ENCODE measurements around the gene RILP.
A peak's percentile ranks its signal among the peaks of the same experiment; 100 is the strongest.

RILP gene

DNA sequence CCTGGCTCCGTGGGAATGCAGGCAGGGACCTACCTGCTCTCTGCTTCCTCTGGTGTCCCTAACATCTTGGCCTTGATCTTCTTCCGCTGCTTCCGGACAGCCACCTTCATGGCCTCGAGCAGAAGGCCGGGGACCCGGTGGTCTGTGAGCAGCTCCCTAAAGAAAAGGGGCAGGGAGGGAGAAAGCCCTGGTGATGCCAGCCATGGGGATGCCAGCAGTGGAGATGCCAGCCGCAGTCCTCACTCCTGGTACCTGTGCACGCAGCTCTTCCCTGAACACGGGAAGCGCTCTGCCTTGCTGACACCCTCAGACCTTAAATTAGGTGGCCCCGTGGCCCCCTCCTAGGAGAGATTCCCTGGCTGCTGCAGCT is 1.9 kb downstream of the RILP start:
- DNase-seq: no peak

DNA sequence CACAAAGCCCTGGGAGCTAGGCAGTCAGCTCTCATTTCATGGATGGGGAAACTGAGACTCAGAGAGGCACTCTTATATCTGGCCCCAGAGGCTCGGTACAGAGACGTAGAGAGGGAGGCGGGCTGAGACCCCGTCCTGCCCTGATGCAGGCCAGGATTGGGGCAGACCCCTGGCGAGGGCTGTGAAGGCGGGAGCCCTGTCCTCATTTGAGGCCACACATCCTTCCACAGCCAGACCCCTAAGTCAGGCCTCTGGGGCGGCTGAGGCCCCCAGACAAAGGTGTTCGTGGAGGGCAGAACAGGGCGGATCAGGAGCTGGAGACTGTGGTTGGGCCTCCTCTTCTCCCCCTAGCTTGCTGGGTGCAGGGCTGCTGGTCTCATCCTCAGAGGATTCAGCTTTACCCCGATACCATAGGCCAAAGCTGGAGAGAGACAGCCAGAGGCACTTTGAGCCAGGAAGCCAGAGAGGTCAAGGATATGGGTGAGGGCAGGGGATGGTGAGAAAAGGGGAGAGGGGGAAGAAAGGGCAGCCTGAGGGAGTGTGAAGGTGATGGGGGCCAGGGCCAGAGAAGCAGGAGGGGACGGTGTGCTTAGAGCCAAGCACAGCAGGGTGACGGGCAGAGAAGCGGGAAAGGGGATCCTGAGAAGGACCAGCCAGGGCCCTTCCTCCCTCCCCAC is 3.3 kb downstream of the RILP start:
- no peak for DNase-seq

GRCh38 chr17:1645207-1646171 is 4.2 kb downstream of the RILP start, which contains the start of gene SCARF1:
TSS of gene SCARF1 (minus strand) at chr17:1645732. CDS start at chr17:1645697, 35 bp downstream.
- DNase-seq: no peak

- DNase-seq: peak; percentile 32 to 57
Observed at GRCh38 chr17:1644493-1645206, 5.0 kb downstream of the RILP start.

- no peak for DNase-seq
Observed at GRCh38 chr17:1643999-1644492, 5.6 kb downstream of the RILP start.

DNA sequence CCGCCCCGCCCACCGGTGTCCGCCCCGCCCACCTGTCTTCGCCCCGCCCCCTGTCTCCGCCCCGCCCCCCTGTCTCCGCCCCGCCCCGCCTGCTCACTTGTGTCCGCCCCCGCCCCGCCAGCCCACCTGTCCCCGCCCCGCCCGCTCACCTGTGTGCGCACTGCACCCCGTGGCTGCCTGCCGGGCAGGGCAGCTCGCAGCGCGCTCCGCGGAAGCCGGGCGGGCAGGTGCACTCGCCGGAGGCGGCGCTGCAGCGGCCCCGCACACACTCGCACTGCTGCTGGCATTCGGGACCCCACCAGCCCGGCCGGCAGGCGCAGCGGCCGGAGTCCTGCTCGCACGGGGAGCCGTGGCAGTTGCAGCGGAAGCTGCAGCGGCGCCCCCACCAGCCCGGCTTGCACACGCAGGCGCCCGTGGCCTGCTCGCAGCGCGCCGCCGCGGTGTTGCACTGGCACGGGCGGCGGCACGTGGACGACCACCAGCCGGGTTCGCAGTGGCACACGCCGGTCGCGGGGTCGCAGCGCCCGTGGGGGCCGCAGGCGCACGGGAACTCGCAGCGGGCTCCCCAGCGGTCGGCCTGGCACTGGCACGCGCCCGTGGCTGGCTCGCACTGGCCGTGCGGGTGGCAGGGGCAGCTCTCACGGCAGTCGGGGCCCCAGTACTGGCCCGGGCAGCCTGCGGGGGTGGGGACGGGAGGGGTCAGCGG is 6.2 kb downstream of the RILP start:
- no peak for DNase-seq

- DNase-seq: no peak
Observed at GRCh38 chr17:1641065-1641403, 8.6 kb downstream of the RILP start.

DNA sequence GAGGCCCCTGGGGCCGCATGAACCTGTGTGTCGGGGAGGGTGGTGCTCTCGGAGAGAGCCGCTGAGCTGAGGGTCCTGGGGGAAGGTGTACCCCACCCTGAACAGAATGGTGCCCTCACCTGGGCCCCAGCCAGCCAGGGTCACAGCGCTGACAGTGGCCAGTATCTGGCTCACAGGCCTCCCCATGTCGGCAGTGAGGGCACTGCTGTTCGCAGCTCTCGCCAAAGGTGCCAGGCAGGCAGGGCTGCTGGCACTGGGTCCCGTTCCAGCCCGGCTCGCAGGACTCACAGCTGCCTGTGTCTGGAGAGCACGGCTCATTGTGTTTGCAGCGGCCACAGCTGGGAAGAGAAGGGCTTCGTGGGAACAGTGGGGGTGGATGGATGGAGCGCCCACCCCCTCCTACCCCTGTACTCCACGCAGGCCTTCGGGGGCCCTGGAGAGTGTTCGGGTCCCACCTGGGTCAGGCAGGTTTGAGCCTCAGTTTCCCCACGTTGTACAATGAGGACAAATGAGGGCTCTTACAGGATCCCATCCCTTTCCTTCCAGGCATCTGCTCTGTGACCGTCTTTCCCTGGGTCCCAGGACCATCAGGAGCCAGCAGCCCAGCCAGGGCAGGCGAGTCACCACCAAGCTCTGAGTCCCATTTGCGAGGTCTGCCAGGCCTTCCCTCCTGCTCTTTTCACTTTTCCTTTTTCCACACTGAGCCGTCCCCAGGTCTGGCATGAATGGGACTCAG is 9.2 kb downstream of the RILP start:
- DNase-seq: no peak

DNA sequence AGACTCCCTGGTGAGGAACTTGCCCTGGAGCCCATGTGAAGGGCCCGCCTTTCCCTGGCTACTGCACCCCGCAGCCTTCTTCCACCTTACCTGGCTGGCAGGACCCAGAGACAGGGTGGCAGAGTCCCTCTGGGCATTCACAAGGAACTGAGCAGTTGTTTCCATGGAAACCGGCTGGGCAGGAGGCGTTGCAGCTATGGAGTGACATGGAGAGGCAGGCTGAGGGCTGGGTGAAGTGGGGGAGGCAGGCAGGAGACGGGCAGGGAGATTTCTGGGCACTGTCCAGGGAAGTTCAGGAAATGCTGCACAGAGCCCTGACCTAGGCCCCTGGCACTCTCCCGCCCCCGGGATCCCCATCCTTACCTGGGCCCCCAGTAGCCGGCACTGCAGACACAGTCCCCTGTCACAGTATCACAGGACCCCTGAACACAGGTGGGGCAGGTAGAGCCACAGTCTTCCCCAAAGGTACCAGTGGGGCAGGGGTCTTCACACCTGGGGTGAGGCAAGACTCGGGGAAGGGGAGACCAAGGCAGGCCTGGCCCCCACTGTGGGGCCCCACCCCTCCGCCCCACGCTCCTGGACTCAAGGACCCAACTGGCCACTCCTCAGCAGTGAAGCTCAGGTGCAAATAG is 10.0 kb downstream of the RILP start:
- DNase-seq: no peak

GRCh38 chr17:1638624-1639300 is 10.9 kb downstream of the RILP start:
- DNase-seq: no peak

DNA sequence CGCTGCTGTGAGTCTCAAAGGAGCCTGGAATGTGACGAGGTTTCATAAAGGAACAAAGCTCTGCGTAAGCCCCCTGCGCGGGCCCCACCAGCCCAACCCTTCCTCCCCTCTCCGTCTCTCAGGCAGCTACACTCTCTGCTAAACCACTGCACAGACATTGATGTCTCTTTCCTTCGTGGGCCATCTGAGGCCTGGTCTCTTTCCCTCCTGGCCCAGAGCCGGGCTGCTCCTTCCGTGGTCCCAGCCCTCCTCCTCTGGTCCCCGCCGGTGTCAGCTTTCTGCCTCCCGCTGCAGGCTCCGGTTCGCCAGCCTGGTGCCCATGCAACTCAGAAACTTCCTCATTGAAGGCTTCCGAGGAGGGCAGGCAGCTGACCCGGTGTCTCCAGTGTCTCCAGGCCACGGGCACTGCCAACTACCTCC is 11.5 kb downstream of the RILP start:
- DNase-seq: no peak

GRCh38 chr17:1636732-1637285 is 12.9 kb downstream of the RILP start:
- no peak for DNase-seq

DNA sequence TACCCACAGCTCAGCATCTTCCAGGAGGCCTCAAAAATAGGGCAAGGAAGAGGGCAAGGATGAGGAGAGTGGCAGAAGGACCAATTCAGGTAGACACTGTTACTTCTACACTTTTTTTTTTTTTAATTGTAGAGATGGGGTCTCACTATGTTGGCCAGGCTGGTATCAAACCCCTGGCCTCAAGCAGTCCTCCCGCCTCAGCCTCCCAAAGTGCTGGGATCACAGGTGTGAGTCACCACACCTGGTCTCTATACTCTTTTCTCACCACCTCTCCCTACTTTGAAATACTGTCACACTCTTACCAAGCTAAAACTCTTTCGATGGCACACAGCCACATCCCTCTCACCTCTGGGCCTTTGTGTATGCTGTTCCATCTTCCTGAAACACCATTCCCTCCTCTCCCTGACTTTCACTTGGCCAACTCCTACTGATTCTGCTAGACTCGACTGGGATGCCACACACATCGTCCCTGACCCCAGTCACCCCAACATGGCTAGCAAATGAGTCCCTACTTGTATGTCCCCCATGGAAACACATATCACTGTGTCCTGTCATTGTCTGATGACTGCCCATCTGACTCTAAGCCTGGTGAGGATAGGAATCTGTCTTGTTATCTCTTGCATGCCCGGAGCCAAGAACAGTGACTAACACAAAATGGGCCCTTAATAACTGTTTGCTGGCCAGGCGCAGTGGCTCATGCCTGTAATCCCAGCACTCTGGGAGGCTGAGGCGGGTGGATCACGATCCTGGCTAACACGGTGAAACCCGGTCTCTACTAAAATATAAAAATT is 13.8 kb downstream of the RILP start:
- no peak for DNase-seq

DNA sequence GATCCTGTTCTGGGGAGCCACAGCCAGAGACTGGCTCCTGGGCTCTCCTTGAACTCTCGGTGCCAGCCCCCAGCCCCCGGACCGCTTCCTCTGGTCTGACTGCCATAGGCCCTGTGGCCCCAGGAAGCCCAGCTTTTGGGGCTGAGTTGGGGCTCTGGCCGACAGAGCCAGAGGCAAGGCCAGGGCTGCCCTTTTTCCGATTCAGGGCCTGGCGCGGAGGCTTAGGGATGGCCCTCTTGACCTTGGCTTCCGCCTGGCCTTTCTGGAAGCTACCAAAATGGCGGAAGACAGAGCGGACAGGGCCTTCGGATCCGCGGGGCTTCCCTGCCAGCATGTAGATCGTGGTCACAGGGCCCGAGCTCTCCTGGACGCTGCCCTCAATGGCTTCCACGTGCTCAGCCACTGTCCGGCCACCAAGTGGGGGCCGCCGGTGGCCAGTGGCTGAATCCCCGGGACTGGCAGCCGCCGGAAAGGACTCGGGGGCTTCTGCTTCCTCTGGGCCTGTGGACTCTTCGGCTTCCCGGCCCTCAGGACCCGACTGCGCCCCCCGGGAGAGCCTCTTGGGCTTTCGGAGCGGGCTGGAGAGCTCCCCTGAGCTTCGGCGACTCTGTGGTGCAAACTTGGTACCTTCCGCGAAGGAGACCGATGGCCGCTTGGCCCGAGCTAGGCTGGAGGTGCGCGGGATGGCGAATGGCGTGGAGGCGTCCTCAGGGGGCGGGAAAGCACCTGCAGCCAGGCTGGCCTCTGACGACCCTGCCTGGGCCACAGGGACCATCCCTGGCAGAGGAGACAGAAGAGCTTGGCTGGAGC is 14.6 kb downstream of the RILP start:
- no peak for DNase-seq

DNA sequence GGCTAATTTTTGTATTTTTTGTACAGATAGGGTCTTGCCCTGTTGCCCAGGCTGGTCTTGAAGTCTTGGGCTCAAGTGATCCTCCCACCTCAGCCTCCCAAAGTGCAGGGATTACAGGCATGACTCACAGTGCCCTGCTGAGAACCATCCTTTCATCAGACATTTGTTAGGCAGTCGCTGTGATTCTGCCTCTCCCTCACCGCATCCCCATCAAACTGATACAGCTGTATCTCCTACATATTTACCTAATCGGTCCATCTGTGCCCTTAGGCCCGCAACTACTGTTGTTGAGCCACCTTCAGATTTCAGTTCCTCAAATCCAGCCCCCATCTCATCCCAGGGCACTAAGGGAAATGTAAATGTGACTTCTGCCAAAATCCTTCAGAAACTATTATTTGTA is 19.0 kb downstream of the RILP start:
- no peak for DNase-seq

DNA sequence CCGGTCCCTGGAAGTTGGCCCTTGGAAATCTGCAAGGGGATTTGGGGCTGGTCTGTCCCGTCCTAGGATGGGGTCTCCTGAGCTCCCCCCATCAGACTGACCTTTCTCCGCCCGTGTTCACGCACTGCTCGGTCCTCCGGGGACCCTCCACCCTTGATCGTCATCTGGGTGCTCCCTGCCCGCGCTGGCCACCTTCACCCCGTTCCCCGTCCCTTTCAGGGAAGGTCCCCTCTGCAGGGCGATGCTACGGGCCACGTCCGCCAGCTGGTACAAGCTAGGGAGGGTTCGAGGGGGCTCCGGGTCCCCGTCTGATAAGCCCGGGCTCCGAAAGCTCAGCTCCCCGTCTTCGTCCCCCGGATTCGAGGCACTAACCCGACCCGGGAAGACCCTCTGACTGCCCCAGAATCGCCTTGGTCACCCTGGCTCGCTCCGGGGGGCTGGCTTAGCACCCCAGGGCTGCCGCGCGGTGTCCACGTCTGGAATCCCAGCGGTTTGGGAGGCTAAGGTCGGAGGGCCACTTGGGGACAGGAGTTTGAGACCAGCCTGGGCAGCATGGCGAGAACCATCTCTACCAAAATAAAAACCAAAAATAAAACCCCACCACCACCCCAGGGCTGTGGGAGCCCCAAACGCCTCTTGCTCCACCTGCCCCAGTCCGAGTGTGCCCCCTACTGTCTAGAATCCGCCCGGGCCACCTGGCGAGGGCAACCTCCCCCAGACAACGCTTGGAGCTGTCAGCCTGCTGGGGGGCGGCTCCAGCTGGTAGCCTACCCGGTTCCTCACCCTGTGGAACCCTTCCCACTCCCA is 20.0 kb downstream of the RILP start:
- DNase-seq: peak in 1 of 2 experiments; percentile 18

DNA sequence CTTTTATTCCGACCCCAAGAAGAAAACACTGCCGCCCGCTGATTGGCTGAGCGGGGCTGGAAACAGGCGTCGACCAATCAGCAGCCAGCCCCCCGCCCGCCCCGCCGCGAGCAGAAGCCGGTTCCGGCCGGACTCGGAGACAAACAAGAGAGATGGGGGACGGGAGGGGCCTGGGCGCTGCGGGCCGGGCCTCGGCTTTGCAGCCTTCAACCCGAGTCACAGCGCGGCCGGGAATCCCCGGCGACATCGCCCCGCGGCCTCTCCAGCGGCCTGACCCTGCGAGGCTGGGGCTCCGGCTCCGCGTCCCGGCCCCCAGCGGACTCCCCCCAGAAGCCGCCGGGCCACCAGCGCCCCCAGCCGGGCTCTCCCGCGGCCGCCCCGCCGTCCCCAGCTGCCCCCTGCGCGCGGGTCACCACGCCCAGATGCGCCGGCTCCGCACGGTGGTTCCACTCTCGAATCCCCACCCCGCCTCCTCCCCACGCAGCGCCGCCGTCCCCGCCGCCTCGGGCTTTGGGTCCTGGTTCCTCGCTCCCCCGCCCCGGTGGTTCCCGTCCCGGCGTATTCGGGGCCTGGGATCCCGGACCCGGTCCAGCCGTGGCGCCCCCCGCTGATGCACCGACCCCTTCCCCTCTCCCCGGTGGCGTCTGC is 20.7 kb downstream of the RILP start:
- peak; percentile 80 to 89 for DNase-seq
